ENCODE data around the gene TRIM59. TPM values are rescaled to one million over a fixed set of nuclear protein-coding genes. Genes with fewer than 3 reads are reported as not detected.

The TRIM59 gene
- total RNA-seq, 2 donors from 2014 or later, result 7.5 to 16.6 TPM

DNA sequence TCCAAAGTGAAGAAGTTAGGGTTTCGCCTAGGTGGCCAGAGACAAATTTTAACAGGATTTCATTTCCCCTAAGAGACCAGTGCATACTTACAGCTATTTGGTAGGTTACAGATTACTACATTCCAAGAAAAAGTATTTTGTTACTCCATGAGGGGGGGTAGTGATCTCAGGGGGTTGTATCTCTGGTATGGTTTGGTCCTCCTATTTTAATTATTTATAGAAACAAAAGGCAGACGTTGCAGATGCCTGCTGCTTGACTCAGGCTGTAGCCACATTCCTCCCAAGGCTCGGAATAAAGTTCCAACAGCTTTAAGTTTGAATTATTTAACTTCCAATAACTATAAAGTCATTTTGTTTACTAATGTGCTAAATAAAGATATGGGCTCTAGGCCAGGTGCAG is 1.3 kb upstream of the TRIM59 start:
- H3K36me3 ChIP-seq, result no peaks in the 10 kb centered on the region
- no peak for DNase-seq
- H3K9me3 ChIP-seq, result no peaks in the 10 kb centered on the region
- intact Hi-C loops (cut with DNase I), result no loop called here
- TF ChIP-seq, protein P1, sequence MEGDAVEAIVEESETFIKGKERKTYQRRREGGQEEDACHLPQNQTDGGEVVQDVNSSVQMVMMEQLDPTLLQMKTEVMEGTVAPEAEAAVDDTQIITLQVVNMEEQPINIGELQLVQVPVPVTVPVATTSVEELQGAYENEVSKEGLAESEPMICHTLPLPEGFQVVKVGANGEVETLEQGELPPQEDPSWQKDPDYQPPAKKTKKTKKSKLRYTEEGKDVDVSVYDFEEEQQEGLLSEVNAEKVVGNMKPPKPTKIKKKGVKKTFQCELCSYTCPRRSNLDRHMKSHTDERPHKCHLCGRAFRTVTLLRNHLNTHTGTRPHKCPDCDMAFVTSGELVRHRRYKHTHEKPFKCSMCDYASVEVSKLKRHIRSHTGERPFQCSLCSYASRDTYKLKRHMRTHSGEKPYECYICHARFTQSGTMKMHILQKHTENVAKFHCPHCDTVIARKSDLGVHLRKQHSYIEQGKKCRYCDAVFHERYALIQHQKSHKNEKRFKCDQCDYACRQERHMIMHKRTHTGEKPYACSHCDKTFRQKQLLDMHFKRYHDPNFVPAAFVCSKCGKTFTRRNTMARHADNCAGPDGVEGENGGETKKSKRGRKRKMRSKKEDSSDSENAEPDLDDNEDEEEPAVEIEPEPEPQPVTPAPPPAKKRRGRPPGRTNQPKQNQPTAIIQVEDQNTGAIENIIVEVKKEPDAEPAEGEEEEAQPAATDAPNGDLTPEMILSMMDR (IDR thresholded peaks at IDR 0.05), result no peak
- no peaks in the 10 kb centered on the region for H3K4me1 ChIP-seq
- no peak overlapping the region for H3K4me3 ChIP-seq
- no peak overlapping the region for H3K9ac ChIP-seq (ENCODE audit: low read depth in 2 of 2, low read length in 2 of 2)
- H3K27me3 ChIP-seq, result no peaks in the 10 kb centered on the region
- no peak overlapping the region for H3K27ac ChIP-seq

DNA sequence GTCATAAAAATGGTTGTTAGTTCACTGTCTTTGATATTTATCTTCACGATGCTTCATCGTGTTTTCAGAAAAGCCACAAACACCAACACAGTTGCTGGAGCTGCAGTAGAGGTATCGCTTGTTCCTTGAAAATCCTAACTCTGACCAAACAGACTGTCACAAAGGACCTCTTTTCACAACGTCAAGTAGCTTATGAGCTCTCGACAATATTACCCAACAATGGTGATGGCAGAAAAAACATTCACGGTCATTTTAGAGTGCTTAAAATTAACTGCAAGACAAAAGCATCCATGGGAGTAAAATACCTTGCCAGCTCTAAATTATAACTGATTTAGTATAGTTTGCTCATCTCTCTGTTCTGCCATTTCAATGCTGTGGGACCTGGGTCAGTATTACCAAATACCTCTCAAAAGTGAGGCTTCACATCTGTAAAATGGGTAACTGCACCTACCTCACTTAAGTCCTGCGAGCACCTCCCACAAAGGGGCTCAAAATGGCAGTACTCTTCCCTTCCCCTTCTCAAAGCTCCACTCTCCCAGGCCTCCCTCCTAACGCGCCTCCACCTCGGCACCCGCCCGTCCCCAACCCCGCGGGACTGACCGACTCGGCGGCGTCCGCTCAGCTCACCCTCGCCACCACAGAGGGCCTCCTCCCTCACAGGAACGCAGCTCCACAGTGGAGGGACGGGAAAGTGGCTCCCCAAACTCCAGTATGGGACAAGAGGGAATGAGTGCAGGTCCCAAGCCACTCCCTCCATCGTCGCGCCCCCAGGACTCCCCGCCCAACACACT is 546 bp downstream of the TRIM59 start:
- TF ChIP-seq, protein P1 (IDR thresholded peaks at IDR 0.05), result no peak
- peak overlapping the region; percentile 66 to 84 for H3K9ac ChIP-seq (ENCODE audit: low read depth in 2 of 2, low read length in 2 of 2)
- DNase-seq, result no peak
- intact Hi-C loops (cut with DNase I), result no loop called here
- no peaks in the 10 kb centered on the region for H3K4me1 ChIP-seq
- no peaks in the 10 kb centered on the region for H3K27me3 ChIP-seq
- no peaks in the 10 kb centered on the region for H3K9me3 ChIP-seq
- no peaks in the 10 kb centered on the region for H3K36me3 ChIP-seq
- peak overlapping the region; percentile 59 for H3K4me3 ChIP-seq
- peak overlapping the region; percentile 89 for H3K27ac ChIP-seq

DNA sequence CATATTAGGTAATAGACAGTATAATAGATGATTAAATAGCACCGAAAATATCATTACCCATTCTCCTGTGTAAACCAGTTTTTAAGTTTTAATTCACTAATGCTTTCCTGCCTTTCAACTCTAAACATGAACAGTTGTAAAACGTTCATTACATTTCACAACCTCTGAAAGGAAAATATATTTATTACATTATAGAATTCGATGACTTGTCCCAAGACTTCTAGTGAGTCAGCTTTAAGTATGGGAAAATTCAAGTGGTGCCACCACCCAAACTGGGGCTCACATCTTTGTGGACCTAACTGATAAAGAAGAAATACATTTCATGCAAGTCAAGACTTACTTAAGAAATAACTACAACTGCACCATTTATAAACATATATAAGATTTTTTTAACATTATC is 2.0 kb downstream of the TRIM59 start:
- Histone ChIP-seq H3K4me3 (no peak overlapping the region), H3K27ac (no peak overlapping the region), H3K9me3 (no peaks in the 10 kb centered on the region), H3K9ac (ENCODE audit: low read depth in 2 of 2, low read length in 2 of 2) (no peak overlapping the region), H3K36me3 (no peaks in the 10 kb centered on the region), H3K27me3 (no peaks in the 10 kb centered on the region), H3K4me1 (no peaks in the 10 kb centered on the region)
- intact Hi-C loops (cut with DNase I), result no loop called here
- TF ChIP-seq, protein P1 (IDR thresholded peaks at IDR 0.05), result no peak
- no peak for DNase-seq

DNA sequence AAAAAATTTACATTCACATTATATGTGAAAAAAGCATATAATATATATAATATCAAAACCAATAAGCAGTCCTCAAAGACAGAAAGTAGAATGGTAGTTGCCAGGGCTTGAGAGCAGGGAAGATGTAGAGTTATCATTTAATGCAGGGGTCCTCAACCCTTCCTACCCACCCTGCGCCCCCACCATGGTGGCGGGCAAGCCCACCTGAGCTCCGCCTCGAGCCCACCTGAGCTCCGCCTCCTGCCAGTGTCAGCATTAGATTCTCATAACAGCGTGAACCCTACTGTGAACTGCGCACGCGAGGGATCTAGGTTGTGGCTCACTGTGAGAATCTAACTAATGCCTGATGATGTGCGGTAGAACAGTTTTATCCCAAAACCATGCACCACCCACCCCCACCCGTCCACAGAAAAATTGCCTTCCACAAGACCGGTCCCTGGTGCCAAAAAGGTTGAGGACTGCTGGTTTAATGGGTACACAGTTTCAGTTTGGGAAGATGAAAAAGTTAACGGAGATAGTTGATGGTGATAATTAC is 3.0 kb downstream of the TRIM59 start:
- TF ChIP-seq, protein P1 (IDR thresholded peaks at IDR 0.05), result no peak
- H3K9ac ChIP-seq (ENCODE audit: low read depth in 2 of 2, low read length in 2 of 2), result no peak overlapping the region
- no peaks in the 10 kb centered on the region for H3K9me3 ChIP-seq
- H3K4me1 ChIP-seq, result no peaks in the 10 kb centered on the region
- H3K36me3 ChIP-seq, result no peaks in the 10 kb centered on the region
- intact Hi-C loops (cut with DNase I), result no loop called here
- H3K4me3 ChIP-seq, result no peak overlapping the region
- DNase-seq, result no peak
- no peaks in the 10 kb centered on the region for H3K27me3 ChIP-seq
- H3K27ac ChIP-seq, result no peak overlapping the region

DNA sequence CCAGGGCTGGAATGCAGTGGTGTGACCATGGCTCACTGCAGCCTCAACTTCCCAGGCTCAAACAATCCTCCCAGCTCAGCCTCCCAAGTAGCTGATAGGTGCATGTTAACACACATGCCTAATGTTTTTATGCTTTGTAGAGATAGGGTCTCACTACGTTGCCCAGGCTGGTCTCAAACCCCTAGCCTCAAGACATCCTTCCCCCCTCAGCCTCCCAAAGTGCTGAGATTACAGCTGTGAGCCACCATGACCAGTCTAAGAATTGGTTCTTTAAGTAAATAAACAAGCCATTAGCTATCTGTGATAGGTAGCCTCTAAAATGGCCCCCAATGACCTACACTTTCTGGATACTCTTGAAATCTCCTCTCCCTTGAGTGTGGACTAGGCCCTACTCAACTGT is 3.7 kb downstream of the TRIM59 start:
- Histone ChIP-seq H3K4me3 (no peak overlapping the region), H3K36me3 (no peaks in the 10 kb centered on the region), H3K9ac (ENCODE audit: low read depth in 2 of 2, low read length in 2 of 2) (no peak overlapping the region), H3K27me3 (no peaks in the 10 kb centered on the region), H3K27ac (no peak overlapping the region), H3K4me1 (no peaks in the 10 kb centered on the region), H3K9me3 (no peaks in the 10 kb centered on the region)
- no peak for DNase-seq
- intact Hi-C loops (cut with DNase I), result no loop called here
- TF ChIP-seq, protein P1 (IDR thresholded peaks at IDR 0.05), result no peak

All from colonic mucosa (tissue), 4 donors.